GM18499 (cell line): ENCODE measurements around the gene CYP2A7.
"Not testable (repeated sequence)": the region's sequence is repeated elsewhere in the genome, so short reads cannot be mapped to it uniquely, and the experiment has no call there.

Experiments
- ATAC-seq: cut with Tn5 transposase; IDR thresholded peaks from one replicate; pipeline ENCODE4 v1.9.1; 2021; ENCODE audit warnings: moderate number of reproducible peaks; ENCODE audit not compliant: insufficient read depth, unreplicated experiment

Gene CYP2A7

GRCh38 chr19:40843653-40844052, 38.4 kb downstream of the CYP2A7 start:
- not testable (repeated sequence) for ATAC-seq

GRCh38 chr19:40842997-40843652, 38.9 kb downstream of the CYP2A7 start:
- ATAC-seq = not testable (repeated sequence)

- ATAC-seq = not testable (repeated sequence)
Observed at GRCh38 chr19:40842012-40842411, 40.0 kb downstream of the CYP2A7 start.

- ATAC-seq = not testable (repeated sequence)
Observed at GRCh38 chr19:40838477-40838876, 43.6 kb downstream of the CYP2A7 start.

- ATAC-seq = no peak
Observed at GRCh38 chr19:40836754-40837429, 45.1 kb downstream of the CYP2A7 start.

- ATAC-seq = not testable (repeated sequence)
Observed at GRCh38 chr19:40833728-40834533, 48.1 kb downstream of the CYP2A7 start.

- not testable (repeated sequence) for ATAC-seq
Observed at GRCh38 chr19:40832431-40832790, 49.6 kb downstream of the CYP2A7 start.

GRCh38 chr19:40831502-40832430, 50.3 kb downstream of the CYP2A7 start:
- ATAC-seq = no peak

GRCh38 chr19:40830741-40831140, 51.3 kb downstream of the CYP2A7 start:
- not testable (repeated sequence) for ATAC-seq

- no peak for ATAC-seq
Observed at GRCh38 chr19:40829205-40829604, 52.8 kb downstream of the CYP2A7 start.

GRCh38 chr19:40827386-40828247, 54.4 kb downstream of the CYP2A7 start:
- ATAC-seq = no peak

- not testable (repeated sequence) for ATAC-seq
Observed at GRCh38 chr19:40826699-40827385, 55.2 kb downstream of the CYP2A7 start.

GRCh38 chr19:40826312-40826698, 55.7 kb downstream of the CYP2A7 start:
- ATAC-seq = not testable (repeated sequence)

- ATAC-seq = not testable (repeated sequence)
Observed at GRCh38 chr19:40825460-40826095, 56.5 kb downstream of the CYP2A7 start.
